ENCODE data around the gene DCXR.

DCXR gene

GRCh38 chr17:82036634-82037091, 834 bp downstream of the DCXR start:
- no peak for DNase-seq

GRCh38 chr17:82035956-82036633, 1.4 kb downstream of the DCXR start:
- DNase-seq = no peak

- DNase-seq = no peak
Observed at GRCh38 chr17:82035488-82035887, 2.0 kb downstream of the DCXR start.

GRCh38 chr17:82034371-82035011, 3.0 kb downstream of the DCXR start:
- no peak for DNase-seq

GRCh38 chr17:82033359-82034085, 4.0 kb downstream of the DCXR start:
- no peak for DNase-seq

GRCh38 chr17:82031885-82032627, 5.4 kb downstream of the DCXR start:
- DNase-seq = peak; percentile 58

- no peak for DNase-seq
Observed at GRCh38 chr17:82031303-82031884, 6.1 kb downstream of the DCXR start, which contains the start of gene RAC3. Gene RAC3 (plus strand): TSS chr17:82031678. CDS start chr17:82031762, 84 bp downstream.

- peak; percentile 89 for DNase-seq
Observed at GRCh38 chr17:82030470-82031302, 6.8 kb downstream of the DCXR start.

- no peak for DNase-seq
Observed at GRCh38 chr17:82029990-82030469, 7.5 kb downstream of the DCXR start.

- no peak for DNase-seq
Observed at GRCh38 chr17:82029391-82029790, 8.1 kb downstream of the DCXR start.

- no peak for DNase-seq
Observed at GRCh38 chr17:82028966-82029365, 8.5 kb downstream of the DCXR start.

GRCh38 chr17:82028246-82028645, 9.3 kb downstream of the DCXR start:
- no peak for DNase-seq

- DNase-seq = no peak
Observed at GRCh38 chr17:82025401-82026107, 11.9 kb downstream of the DCXR start.

GRCh38 chr17:82024859-82025258, 12.6 kb downstream of the DCXR start:
- DNase-seq = no peak

- DNase-seq = peak; percentile 26
Observed at GRCh38 chr17:82023447-82024241, 13.9 kb downstream of the DCXR start.

- peak; percentile 100 for DNase-seq
Observed at GRCh38 chr17:82022981-82023446, 14.5 kb downstream of the DCXR start, which contains the start of gene LRRC45. Gene LRRC45 (plus strand): TSS chr17:82023305. CDS start chr17:82023644, 339 bp downstream.

GRCh38 chr17:82022310-82022980, 15.1 kb downstream of the DCXR start, which contains the start of gene CENPX:
Gene CENPX (minus strand): TSS chr17:82022878. CDS start chr17:82022861, 17 bp downstream.
- no peak for DNase-seq

GRCh38 chr17:82021900-82022309, 15.6 kb downstream of the DCXR start:
- peak; percentile 17 for DNase-seq
